GM13976 (cell line): ENCODE results near the gene SLC23A2.
"Not testable (repeated sequence)": the region's sequence is repeated elsewhere in the genome, so short reads cannot be mapped to it uniquely, and the experiment has no call there.

Source experiments
- DNase-seq: peaks from one replicate; pipeline ENCODE4 v3.0.0; 2012; ENCODE audit warnings: low spot score
- in situ Hi-C: fragments of 300-500 bp; cut with MboI; formaldehyde crosslinking; loops from one replicate; pipeline ENCODE4 v1.12.0; 2022; ENCODE audit warnings: low sequenced_read_pairs, mixed read lengths, inconsistent platforms; ENCODE audit not compliant: unreplicated experiment
- TF ChIP-seq, protein P1 (sequence below): IDR thresholded peaks from 2 replicates; pipeline ENCODE4 v1.5.1; 2012; ENCODE audit warnings: borderline replicate concordance, mild to moderate bottlenecking; ENCODE audit not compliant: insufficient read depth; ENCODE audit errors: extremely low read depth, missing control alignments, control extremely low read depth

The SLC23A2 gene

DNA sequence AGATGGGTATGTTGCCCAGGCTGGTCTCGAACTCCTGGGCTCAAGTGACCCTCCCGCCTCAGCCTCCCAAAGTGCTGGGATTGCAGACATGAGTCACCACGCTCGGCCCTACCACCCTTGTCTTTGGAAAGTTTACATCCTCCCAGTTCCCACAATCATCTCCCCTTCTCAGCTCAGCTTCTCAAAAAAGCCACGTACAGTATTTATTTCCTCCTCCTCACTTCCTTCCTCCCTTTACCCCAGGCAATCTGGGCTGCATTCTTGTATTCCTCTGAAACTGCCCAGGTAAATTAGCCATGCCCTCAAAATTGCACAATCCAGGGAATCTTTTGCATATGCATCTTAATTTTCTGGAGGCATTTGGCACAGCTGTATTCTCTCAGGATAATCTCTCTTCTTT is 7.4 kb upstream of the SLC23A2 start:
- TF ChIP-seq, protein P1, sequence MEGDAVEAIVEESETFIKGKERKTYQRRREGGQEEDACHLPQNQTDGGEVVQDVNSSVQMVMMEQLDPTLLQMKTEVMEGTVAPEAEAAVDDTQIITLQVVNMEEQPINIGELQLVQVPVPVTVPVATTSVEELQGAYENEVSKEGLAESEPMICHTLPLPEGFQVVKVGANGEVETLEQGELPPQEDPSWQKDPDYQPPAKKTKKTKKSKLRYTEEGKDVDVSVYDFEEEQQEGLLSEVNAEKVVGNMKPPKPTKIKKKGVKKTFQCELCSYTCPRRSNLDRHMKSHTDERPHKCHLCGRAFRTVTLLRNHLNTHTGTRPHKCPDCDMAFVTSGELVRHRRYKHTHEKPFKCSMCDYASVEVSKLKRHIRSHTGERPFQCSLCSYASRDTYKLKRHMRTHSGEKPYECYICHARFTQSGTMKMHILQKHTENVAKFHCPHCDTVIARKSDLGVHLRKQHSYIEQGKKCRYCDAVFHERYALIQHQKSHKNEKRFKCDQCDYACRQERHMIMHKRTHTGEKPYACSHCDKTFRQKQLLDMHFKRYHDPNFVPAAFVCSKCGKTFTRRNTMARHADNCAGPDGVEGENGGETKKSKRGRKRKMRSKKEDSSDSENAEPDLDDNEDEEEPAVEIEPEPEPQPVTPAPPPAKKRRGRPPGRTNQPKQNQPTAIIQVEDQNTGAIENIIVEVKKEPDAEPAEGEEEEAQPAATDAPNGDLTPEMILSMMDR, result no peak
- no peak for DNase-seq
- in situ Hi-C loops, result no loop called here

DNA sequence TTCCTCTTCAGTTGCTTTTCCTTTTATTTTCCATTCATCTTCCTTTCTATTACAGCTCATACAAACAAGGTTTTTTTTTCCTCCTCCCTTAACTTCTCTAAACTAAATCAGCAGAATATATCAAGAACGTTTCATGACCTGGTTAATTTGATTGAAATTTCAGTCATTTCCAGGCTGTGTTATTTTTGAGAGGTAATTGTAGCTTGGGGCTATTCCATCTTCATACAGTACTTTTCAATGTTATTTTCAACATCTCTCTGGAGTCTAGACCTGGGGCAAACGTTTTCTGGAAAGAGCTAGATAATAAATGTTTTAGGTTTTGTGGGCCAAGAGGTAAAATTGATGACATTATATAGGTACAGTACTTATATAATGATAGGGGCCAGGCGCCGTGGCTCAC is 4.0 kb upstream of the SLC23A2 start:
- TF ChIP-seq, protein P1, result no peak
- DNase-seq, result no peak
- in situ Hi-C loops, result no loop called here

DNA sequence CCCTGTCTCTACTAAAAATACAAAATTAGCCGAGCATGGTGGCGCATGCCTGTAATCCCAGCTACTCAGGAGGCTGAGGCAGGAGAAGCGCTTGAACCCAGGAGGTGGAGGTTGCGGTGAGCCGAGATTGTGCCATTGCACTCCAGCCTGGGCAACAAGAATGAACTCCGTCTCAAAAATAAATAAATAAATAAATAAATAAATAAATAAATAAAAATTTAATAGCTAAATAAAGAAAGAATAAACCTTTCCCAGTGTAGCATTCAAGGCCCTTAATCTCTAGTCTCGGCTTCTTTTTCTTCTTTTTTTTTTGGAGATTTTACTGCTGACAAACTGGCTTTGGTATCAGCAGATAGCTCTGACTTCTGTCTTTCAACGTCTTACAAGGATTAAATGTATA is 3.5 kb upstream of the SLC23A2 start:
- in situ Hi-C loops, result not testable (repeated sequence)

DNA sequence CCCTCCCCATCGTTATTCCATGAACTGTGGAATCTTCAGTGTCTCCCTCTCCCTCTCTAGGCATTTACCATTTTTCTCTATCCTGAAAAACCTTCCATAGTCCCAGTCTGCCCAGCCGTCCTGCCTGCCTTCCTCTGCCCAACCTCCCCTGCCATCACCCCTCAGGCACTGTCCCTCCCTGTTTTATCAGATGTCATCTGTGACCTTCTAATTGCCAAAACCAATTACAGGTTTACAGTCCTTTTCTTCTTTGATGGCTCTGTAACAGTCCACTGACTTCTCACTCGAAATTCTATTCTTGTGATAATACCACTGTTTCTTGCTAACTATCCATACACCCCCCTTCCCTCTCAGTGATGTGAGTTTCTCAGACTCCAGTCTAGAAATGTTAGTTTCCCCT is 2.3 kb upstream of the SLC23A2 start:
- TF ChIP-seq, protein P1, result no peak
- in situ Hi-C loops, result no loop called here
- DNase-seq, result no peak

More for the DNA sequence above, 3.5 kb upstream of the SLC23A2 start:
- not testable (repeated sequence) for DNase-seq

DNA sequence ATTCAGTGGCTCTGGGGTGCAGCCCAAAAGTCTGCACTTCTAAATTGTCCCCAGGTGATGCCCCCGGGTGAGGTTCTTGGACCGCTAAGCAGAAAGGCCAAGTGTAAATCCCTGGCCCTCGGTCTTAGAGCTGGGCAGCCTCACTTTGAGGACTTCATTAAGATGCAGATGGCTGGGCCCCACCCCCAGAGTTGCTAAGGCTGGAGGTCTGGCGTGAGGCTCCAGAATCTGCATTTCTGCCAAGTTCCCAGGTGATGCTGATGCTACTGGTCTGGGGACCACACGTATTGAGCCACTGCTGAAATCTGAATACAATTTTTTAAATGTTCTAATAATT is 735 bp upstream of the SLC23A2 start:
- in situ Hi-C loops, result no loop called here
- no peak for DNase-seq
- TF ChIP-seq, protein P1, result no peak

DNA sequence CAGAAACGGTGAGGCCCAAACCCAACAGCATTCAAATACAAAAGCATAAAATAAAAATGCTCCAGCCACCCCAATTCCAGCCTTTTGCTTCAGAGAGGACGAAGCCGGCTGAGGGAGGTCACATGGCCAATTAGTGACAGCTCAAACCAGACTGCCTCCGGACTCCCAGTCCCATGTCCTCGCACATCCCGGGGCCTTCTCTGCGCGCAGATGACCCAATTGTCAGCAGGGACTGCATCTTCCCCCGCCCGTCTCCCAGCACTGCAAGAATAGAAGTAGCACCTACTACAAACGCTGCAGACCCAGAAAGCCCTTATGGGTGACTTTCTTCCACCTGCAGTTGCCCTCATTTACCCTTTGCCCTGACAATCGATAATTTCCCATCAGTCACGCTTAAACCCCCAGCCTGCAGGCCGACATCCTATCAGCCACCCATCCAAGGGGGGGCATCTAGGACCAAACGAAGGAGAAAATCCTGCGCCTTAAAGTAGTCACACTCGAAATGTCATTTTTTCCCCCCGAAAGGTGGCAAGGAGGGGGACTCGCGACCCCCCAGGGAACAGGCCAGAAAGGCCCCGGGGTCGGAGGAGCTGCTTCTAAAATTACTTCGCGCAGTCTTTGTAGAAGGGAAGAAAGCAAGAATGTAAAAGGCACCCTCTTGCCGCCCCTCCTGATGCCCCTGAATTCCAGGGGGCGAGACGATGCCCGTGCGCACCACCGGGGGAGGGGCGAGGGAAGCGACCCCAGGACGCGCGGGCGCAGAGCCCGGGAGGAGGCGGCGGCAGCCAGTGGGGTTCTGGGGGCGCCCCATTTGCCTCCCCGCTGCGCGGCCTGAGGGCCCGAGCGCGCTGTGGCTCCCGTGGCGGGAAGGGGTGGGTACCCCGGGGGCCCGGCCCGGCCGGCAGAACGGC is 792 bp downstream of the SLC23A2 start:
- in situ Hi-C loops, result no loop called here
- peak; percentile 52 for DNase-seq
- TF ChIP-seq, protein P1, result no peak

DNA sequence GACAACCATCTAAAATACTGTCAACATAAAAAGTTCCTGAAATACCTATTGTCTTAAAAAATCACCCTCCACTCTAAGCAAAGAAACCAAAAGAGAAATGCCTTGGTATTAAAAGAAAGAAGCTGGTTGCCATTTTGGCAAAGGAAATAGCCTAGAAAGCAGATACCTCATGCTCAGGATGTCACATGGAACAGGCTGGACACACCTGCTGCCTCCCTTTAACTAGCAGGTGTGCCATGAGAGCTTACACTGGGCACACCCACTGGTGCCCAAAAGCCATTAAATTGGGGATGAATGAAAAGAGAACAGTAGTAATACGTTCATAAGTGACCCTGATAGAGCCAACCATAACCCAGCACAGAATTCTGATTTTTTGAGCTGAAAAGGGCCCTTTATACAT is 1.5 kb downstream of the SLC23A2 start:
- no peak for DNase-seq
- in situ Hi-C loops, result no loop called here
- TF ChIP-seq, protein P1, result no peak
